Measurements from ENCODE around the gene TIMM23B.
"Not testable (repeated sequence)": the region's sequence is repeated elsewhere in the genome, so short reads cannot be mapped to it uniquely, and the experiment has no call there.

The TIMM23B gene

GRCh38 chr10:49987207-49987606 is 45.4 kb downstream of the TIMM23B start:
- not testable (repeated sequence) for DNase-seq

- DNase-seq, result not testable (repeated sequence)
Measured at GRCh38 chr10:49988376-49988775, 46.5 kb downstream of the TIMM23B start, which contains the start of gene AGAP6. AGAP6 (plus strand) TSS chr10:49988406; CDS start chr10:49988716, 310 bp downstream.

- not testable (repeated sequence) for DNase-seq
Measured at GRCh38 chr10:49995321-49995720, 53.5 kb downstream of the TIMM23B start.

- not testable (repeated sequence) for DNase-seq
Measured at GRCh38 chr10:50014024-50014423, 72.2 kb downstream of the TIMM23B start.

GRCh38 chr10:50015596-50016220 is 73.9 kb downstream of the TIMM23B start:
- not testable (repeated sequence) for DNase-seq

- DNase-seq, result not testable (repeated sequence)
Measured at GRCh38 chr10:50016926-50017325, 75.1 kb downstream of the TIMM23B start.

- DNase-seq, result not testable (repeated sequence)
Measured at GRCh38 chr10:50017646-50018045, 75.8 kb downstream of the TIMM23B start.

GRCh38 chr10:50019279-50019678 is 77.4 kb downstream of the TIMM23B start:
- DNase-seq, result not testable (repeated sequence)

- DNase-seq, result not testable (repeated sequence)
Measured at GRCh38 chr10:50020451-50021024, 78.7 kb downstream of the TIMM23B start.

GRCh38 chr10:50021646-50022045 is 79.8 kb downstream of the TIMM23B start:
- no peak for DNase-seq

Measured in CD4-positive, alpha-beta T cell treated with Interleukin-21 for 1 hour (primary cell).